Stimulated activated CD8-positive, alpha-beta memory T cell treated with anti-CD3 and anti-CD28 coated beads, Interleukin-7, amount 100 ng/mL, for 48 hours (primary cell): Measurements from ENCODE around the gene IGSF8.

Source experiments
- DNase-seq, 2 donors: peaks; one replicate each; pipeline ENCODE4 v3.0.0-alpha.2; 2020; ENCODE audit warnings: low read depth in 1 of 2; ENCODE audit errors: extremely low read depth in 1 of 2

Gene IGSF8

GRCh38 chr1:160090760-160091159 is 7.7 kb downstream of the IGSF8 start:
- no peak for DNase-seq

- DNase-seq: no peak
Measured at GRCh38 chr1:160089883-160090282, 8.5 kb downstream of the IGSF8 start.

- no peak for DNase-seq
Measured at GRCh38 chr1:160087118-160087662, 11.2 kb downstream of the IGSF8 start.

GRCh38 chr1:160086456-160086892 is 11.9 kb downstream of the IGSF8 start:
- no peak for DNase-seq

- peak; percentile 42 to 66 for DNase-seq
Measured at GRCh38 chr1:160085686-160086455, 12.5 kb downstream of the IGSF8 start.

- no peak for DNase-seq
Measured at GRCh38 chr1:160084771-160085321, 13.6 kb downstream of the IGSF8 start.

- DNase-seq: peak; percentile 26 to 42
Measured at GRCh38 chr1:160083968-160084770, 14.2 kb downstream of the IGSF8 start.

GRCh38 chr1:160082926-160083325 is 15.5 kb downstream of the IGSF8 start:
- DNase-seq: no peak

- no peak for DNase-seq
Measured at GRCh38 chr1:160082487-160082886, 15.9 kb downstream of the IGSF8 start.

- DNase-seq: no peak
Measured at GRCh38 chr1:160081261-160081936, 17.0 kb downstream of the IGSF8 start, which contains the start of gene KCNJ9. TSS of gene KCNJ9 (plus strand) at chr1:160081538. CDS start at chr1:160084031, 2,493 bp downstream.

- DNase-seq: no peak
Measured at GRCh38 chr1:160080381-160081100, 17.9 kb downstream of the IGSF8 start.

GRCh38 chr1:160079448-160079847 is 19.0 kb downstream of the IGSF8 start:
- no peak for DNase-seq

- DNase-seq: peak; percentile 39 to 45
Measured at GRCh38 chr1:160078512-160079195, 19.8 kb downstream of the IGSF8 start.

GRCh38 chr1:160077486-160077885 is 20.9 kb downstream of the IGSF8 start:
- no peak for DNase-seq

- DNase-seq: no peak
Measured at GRCh38 chr1:160076295-160076694, 22.1 kb downstream of the IGSF8 start.

GRCh38 chr1:160075836-160076235 is 22.6 kb downstream of the IGSF8 start:
- no peak for DNase-seq

GRCh38 chr1:160074865-160075264 is 23.6 kb downstream of the IGSF8 start:
- DNase-seq: no peak

GRCh38 chr1:160071289-160071688 is 27.1 kb downstream of the IGSF8 start:
- no peak for DNase-seq
